ENCODE measurements around the gene IL7R. TPM values are rescaled to one million over a fixed set of nuclear protein-coding genes. Genes with fewer than 3 reads are reported as not detected.

The IL7R gene
- total and polyA plus RNA-seq, 2 donors (not counting 3 experiments of a cell fraction or from before 2014, with no cell fraction given), result 1.0 to 1.2 TPM

GRCh38 chr5:35849860-35850259 lies 6.8 kb upstream of the IL7R start:
- Histone ChIP-seq H2AFZ (ENCODE audit: low read depth, low read length) (no peak overlapping the region), H3K9me1 (replicated peaks; ENCODE audit: control insufficient read depth, extremely low read depth, insufficient read depth, low read length) (no peaks in the 10 kb centered on the region), H3K36me3 (ENCODE audit: control insufficient read depth in 2 of 2, extremely low read depth in 1 of 2, insufficient read depth in 2 of 2, low read length in 2 of 2) (no peaks in the 10 kb centered on the region), H3K79me2 (ENCODE audit: control insufficient read depth, insufficient read depth, low read length) (no peaks in the 10 kb centered on the region), H3K27me3 (ENCODE audit: control insufficient read depth in 2 of 2, insufficient read depth in 2 of 2, low read length in 2 of 2) (no peaks in the 10 kb centered on the region), H3K9ac (replicated peaks; ENCODE audit: extremely low read depth, insufficient read depth, low read length) (no peak overlapping the region), H3K27ac (ENCODE audit: insufficient read depth, low read depth, low read length) (no peak overlapping the region), H3K4me3 (replicated peaks in 1 of 3; ENCODE audit: insufficient read depth in 1 of 3, low read depth in 1 of 3, low read length in 3 of 3) (no peak overlapping the region), H3K4me1 (ENCODE audit: control insufficient read depth, extremely low read depth, insufficient read depth, low read length) (no peaks in the 10 kb centered on the region), H3K9me3 (replicated peaks; ENCODE audit: control insufficient read depth, insufficient read depth, low read length) (peaks cover 2% of the 10 kb centered on the region), H4K20me1 (replicated peaks; ENCODE audit: control insufficient read depth, extremely low read depth, insufficient read depth, low read length) (no peaks in the 10 kb centered on the region), H3K4me2 (ENCODE audit: insufficient read depth, low read length) (no peak overlapping the region)
- no TSS peak for BruUV-seq (replicated peaks)
- FAIRE-seq, result no peak
- dilution Hi-C loops (cut with MboI; ENCODE audit: extremely low pct_ligation_motif_present, low sequenced_read_pairs), result no loop called here
- intact Hi-C loops (cut with micrococcal nuclease), result no loop called here
- TF ChIP-seq MAX (IDR thresholded peaks at IDR 0.05; ENCODE audit: insufficient read depth, insufficient read length), result no peak
- no peak for TF ChIP-seq MYC (IDR thresholded peaks at IDR 0.05; ENCODE audit: low read depth, low read length)
- no peak for TF ChIP-seq EZH2 (IDR thresholded peaks at IDR 0.05; ENCODE audit: borderline replicate concordance, low read depth, low read length, severe bottlenecking)
- TF ChIP-seq POLR2A (IDR thresholded peaks at IDR 0.05; ENCODE audit: low read depth, low read length), result no peak
- TF ChIP-seq CTCF (IDR thresholded peaks at IDR 0.05; ENCODE audit: extremely low read depth in 1 of 2, insufficient read depth in 1 of 2, low read depth in 1 of 2, low read length in 2 of 2), result no peak
- no peak for TF ChIP-seq GATA2 (IDR thresholded peaks at IDR 0.05; ENCODE audit: insufficient read depth, insufficient read length, low read depth, low read length)
- TF ChIP-seq POLR2AphosphoS5 (IDR thresholded peaks at IDR 0.05; ENCODE audit: insufficient read depth, low read depth, low read length), result no peak
- no peak for TF ChIP-seq JUN (IDR thresholded peaks at IDR 0.05; ENCODE audit: borderline replicate concordance, insufficient read depth, insufficient read length, low read depth)
- ChIA-PET CTCF (interaction anchor here (1.0 to 4.1 kb wide), 3 partner anchors 12 to 75 kb away, joined by 4 to 17 read pairs (median 6); no protein-coding TSS in a partner anchor), POLR2A (no interaction called here)
- DNase-seq (ENCODE audit: low read depth, low spot score), result no peak

All from endothelial cell of umbilical vein (primary cell).